Urinary bladder (tissue), 4 donors: ENCODE measurements around the gene OVAAL. TPM values are rescaled to one million over a fixed set of nuclear protein-coding genes. Genes with fewer than 3 reads are reported as not detected.

Source experiments
- DNase-seq: peaks from one replicate; pipeline ENCODE4 v3.0.0-alpha.2; 2015; ENCODE audit errors: extremely low spot score
- H3K27ac ChIP-seq: one replicate; pipeline ENCODE4 v1.5.1; 2013; ENCODE audit warnings: low read depth, mild to moderate bottlenecking, moderate library complexity
- H3K36me3 ChIP-seq: one replicate; pipeline ENCODE4 v1.6.1; 2013; ENCODE audit warnings: mild to moderate bottlenecking, moderate library complexity; ENCODE audit not compliant: insufficient read depth
- H3K4me1 ChIP-seq: one replicate; pipeline ENCODE4 v1.6.1; 2013; ENCODE audit warnings: mild to moderate bottlenecking, moderate library complexity; ENCODE audit not compliant: insufficient read depth
- H3K4me3 ChIP-seq: one replicate; pipeline ENCODE4 v1.5.1; 2013; ENCODE audit warnings: low read depth, low read length
- WGBS: extraction: QIAGEN DNeasy Blood & Tissue Kit; methylation state at CpG from one replicate; pipeline ENCODE4 v1.1.7; 2013; 5-methylcytosine and 5-hydroxymethylcytosine counted together
- polyA plus RNA-seq: library from polyadenylated mRNA; stranded (reverse); fragments of 200-250 nt; gene quantifications from one replicate; pipeline ENCODE4 v1.2.3, GENCODE V29; 2013
- small RNA-seq: library from RNA; depleted of rRNA; stranded (forward); fragments of <200 nt; gene quantifications from one replicate; pipeline ENCODE3, GENCODE V24; 2014
- total RNA-seq: library from RNA; depleted of rRNA; stranded (reverse); fragments of >200 nt; gene quantifications from one replicate; pipeline ENCODE4 v1.2.3, GENCODE V29; 2014
- donor health status: healthy with polysubstance abuse.
- donor health status: healthy.

The OVAAL gene
- total and polyA plus RNA-seq, 2 donors, result 0.26 TPM; not detected in 1

DNA sequence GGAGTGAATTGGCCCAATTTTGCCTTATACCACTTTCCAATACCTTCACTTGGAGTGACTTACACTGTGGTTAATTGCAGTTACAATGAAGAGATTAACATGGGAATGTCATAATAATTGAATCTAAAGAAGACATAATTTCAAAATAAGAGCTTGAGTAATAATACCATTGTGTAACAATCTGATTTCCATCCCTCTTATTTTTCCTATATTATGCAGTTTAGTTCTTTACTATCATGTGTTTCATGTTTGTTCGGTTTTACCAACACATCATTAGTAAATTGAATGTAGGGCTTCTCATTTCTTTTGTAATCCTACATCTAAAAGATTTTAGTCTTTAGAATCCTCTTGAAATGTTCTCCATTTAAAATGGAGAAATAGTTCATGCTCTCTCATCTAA is 53.9 kb downstream of the OVAAL start:
- DNase-seq, result no peak
- H3K4me3 ChIP-seq, result no peak overlapping the region
- no peaks in the 10 kb centered on the region for H3K36me3 ChIP-seq
- no peak overlapping the region for H3K27ac ChIP-seq
- WGBS, result 98% methylated on average over 1 of the region's 1 CpG
- H3K4me1 ChIP-seq, result peaks cover 2% of the 10 kb centered on the region

DNA sequence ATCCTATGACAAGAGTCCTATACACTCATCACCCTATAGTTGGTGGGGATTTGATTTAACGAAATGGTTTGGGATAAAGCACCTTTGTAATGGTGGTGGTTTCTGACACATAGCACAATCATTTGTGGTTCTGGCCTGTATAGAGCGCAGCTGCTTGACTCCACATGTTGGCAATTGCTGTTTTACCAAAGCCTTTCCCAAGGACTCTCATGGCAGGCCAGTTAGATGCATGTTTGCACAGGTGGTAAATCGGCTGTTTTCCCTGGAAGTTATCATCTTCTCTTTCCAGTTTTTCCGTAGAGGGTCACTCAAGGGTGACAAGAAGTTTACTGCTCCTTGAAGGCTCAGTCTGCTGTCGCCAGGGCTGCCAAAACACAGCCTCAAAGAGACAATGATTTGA is 56.0 kb downstream of the OVAAL start:
- no peak overlapping the region for H3K27ac ChIP-seq

DNA sequence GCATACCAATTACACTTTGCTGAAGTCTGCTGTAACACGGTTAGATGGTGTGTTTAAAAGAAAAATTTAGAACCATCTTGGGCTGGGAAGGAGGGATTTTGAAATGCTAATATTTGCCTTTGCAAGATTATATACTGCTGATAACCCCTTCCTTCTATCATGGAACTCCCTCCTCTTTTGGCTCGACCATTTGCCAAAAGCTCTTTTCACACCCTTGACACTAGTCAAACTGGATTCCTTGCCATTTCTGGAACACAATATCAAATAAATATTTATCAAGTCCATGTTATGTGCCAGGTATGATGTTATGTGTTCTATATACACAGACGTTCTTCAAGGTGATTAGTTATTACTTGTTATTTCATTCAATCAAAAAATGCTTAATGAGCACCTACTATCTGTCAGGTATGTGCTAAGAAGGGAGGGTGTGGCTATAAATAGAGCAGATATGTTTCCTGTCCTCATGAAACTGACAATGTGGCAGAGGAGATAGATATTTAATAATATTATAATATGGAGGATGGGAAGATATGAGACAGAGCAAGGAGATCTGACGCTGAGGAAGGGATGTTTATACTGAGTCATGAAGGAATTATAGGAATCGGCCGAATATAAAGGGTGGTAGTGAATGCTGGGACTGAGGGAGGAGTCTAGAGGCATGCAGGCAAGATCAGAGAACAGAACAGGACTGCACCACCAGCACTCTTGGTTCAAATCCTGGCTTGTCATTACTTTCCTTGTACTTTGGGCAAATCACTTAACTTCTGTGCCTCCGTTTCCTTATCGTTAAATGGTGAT is 56.9 kb downstream of the OVAAL start:
- Histone ChIP-seq H3K4me1 (peaks cover 2% of the 10 kb centered on the region), H3K27ac (no peak overlapping the region), H3K36me3 (no peaks in the 10 kb centered on the region), H3K4me3 (no peak overlapping the region)
- WGBS, result 28% methylated on average over 8 of the region's 8 CpGs
- DNase-seq, result no peak

More for the DNA sequence above, 56.0 kb downstream of the OVAAL start:
- 47% methylated on average over 5 of the region's 5 CpGs for WGBS
- Histone ChIP-seq H3K36me3 (no peaks in the 10 kb centered on the region), H3K4me3 (no peak overlapping the region), H3K4me1 (peaks cover 2% of the 10 kb centered on the region)
- DNase-seq, result no peak

Small RNA genes within 50 kb of the gene (small RNA-seq; reads per million reads assigned to genes)
- not detected for gene RF00019

Other genes starting within 250 kb of the OVAAL start
- 51.0 TPM for gene ACBD6, start 56.4 kb upstream of the OVAAL start, total RNA-seq
- gene ACBD6, start 56.4 kb upstream of the OVAAL start, polyA plus RNA-seq, result 36.7 TPM
- gene XPR1, start 73.1 kb downstream of the OVAAL start, total RNA-seq, result 33.6 TPM
- gene XPR1, start 73.1 kb downstream of the OVAAL start, polyA plus RNA-seq, result 9.9 TPM